ENCODE data around the gene SEMA4D. TPM values are rescaled to one million over a fixed set of nuclear protein-coding genes. Genes with fewer than 3 reads are reported as not detected.

Gene SEMA4D
- total RNA-seq, 1 experiment from 2014 or later: 8.0 TPM

DNA sequence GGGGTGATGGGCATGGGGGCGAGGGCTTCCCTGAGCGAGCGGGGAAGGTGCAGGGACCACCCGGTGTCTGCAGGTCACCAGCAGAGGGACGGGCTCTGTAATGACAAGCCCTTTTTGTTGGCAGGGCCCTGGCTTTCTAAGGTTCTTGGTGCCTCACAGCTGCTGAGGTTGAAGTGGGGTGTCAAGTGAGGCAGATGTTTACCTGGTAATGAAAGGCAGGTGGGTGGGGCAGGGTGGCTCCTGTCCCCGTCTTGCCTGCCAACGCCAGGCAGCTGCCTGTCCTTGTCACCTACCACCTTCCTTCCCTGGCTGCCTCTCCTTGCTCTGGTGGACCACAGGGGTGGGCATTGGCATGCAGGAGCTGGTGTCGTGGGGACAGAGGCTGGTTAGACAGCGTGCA is 41.0 kb upstream of the SEMA4D start:
- H3F3A ChIP-seq (ENCODE audit: low read length, unreplicated experiment): no peaks in the 10 kb centered on the region
- no peak overlapping the region for H2AFZ ChIP-seq (ENCODE audit: low read length)
- no peaks in the 10 kb centered on the region for H3K4me1 ChIP-seq (ENCODE audit: insufficient read depth, low read length)
- TF ChIP-seq EZH2phosphoT487 (IDR thresholded peaks at IDR 0.05; ENCODE audit: borderline replicate concordance, low read length) (no peak), EZH2 (IDR thresholded peaks at IDR 0.05; ENCODE audit: low read length, unreplicated experiment) (no peak)
- TF ChIP-seq, protein P1, sequence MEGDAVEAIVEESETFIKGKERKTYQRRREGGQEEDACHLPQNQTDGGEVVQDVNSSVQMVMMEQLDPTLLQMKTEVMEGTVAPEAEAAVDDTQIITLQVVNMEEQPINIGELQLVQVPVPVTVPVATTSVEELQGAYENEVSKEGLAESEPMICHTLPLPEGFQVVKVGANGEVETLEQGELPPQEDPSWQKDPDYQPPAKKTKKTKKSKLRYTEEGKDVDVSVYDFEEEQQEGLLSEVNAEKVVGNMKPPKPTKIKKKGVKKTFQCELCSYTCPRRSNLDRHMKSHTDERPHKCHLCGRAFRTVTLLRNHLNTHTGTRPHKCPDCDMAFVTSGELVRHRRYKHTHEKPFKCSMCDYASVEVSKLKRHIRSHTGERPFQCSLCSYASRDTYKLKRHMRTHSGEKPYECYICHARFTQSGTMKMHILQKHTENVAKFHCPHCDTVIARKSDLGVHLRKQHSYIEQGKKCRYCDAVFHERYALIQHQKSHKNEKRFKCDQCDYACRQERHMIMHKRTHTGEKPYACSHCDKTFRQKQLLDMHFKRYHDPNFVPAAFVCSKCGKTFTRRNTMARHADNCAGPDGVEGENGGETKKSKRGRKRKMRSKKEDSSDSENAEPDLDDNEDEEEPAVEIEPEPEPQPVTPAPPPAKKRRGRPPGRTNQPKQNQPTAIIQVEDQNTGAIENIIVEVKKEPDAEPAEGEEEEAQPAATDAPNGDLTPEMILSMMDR (conservative IDR thresholded peaks at IDR 0.05; ENCODE audit: low read depth, low read length): no peak
- H3K9me2 ChIP-seq (replicated peaks; ENCODE audit: low read length): no peaks in the 10 kb centered on the region
- no peak overlapping the region for H3K4me3 ChIP-seq (ENCODE audit: low read length)
- ATAC-seq: no peak
- BruUV-seq (replicated peaks): no TSS peak
- H3K9ac ChIP-seq (ENCODE audit: low read length): no peak overlapping the region
- no peak for DNase-seq
- no peaks in the 10 kb centered on the region for H3K36me3 ChIP-seq (ENCODE audit: low read depth, low read length)
- H3K27me3 ChIP-seq (ENCODE audit: low read length): no peaks in the 10 kb centered on the region
- ChIA-PET CTCF (no interaction called here), POLR2A (ENCODE audit: unreplicated experiment) (no interaction called here)
- H3K9me3 ChIP-seq (ENCODE audit: low read length): no peaks in the 10 kb centered on the region
- intact Hi-C loops (cut with micrococcal nuclease): no loop called here
- no peak overlapping the region for H3K27ac ChIP-seq (ENCODE audit: low read length)
- H3K79me2 ChIP-seq (ENCODE audit: low read length): no peaks in the 10 kb centered on the region
- no peaks in the 10 kb centered on the region for H4K20me1 ChIP-seq (ENCODE audit: low read length)
- no peak overlapping the region for H3K4me2 ChIP-seq (ENCODE audit: low read length)

DNA sequence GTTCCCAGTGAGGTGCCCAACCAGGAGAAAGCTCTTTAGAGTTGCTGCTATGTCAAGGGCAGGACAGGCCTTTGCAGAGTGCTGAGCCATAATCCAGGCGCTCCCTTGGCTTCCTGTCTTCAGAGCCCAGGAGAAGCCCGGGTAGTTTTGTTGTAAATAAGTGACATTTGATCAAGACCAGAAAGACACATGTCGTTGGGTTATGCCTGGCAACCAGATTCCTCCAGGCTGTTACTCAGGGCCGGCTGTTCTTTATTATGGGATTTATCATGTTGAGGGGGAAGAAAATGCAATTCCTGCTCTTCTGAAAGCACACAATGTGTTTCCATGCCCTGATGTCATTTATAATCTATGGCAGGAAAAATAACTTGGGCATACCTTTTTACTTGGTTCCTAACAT is 39.3 kb upstream of the SEMA4D start:
- Histone ChIP-seq H3K9ac (ENCODE audit: low read length) (no peak overlapping the region), H3K4me3 (ENCODE audit: low read length) (no peak overlapping the region), H3F3A (ENCODE audit: low read length, unreplicated experiment) (no peaks in the 10 kb centered on the region), H3K4me2 (ENCODE audit: low read length) (no peak overlapping the region), H4K20me1 (ENCODE audit: low read length) (no peaks in the 10 kb centered on the region), H3K27ac (ENCODE audit: low read length) (no peak overlapping the region), H3K79me2 (ENCODE audit: low read length) (no peaks in the 10 kb centered on the region), H3K4me1 (ENCODE audit: insufficient read depth, low read length) (no peaks in the 10 kb centered on the region), H3K27me3 (ENCODE audit: low read length) (no peaks in the 10 kb centered on the region), H2AFZ (ENCODE audit: low read length) (no peak overlapping the region), H3K9me3 (ENCODE audit: low read length) (no peaks in the 10 kb centered on the region), H3K9me2 (replicated peaks; ENCODE audit: low read length) (no peaks in the 10 kb centered on the region), H3K36me3 (ENCODE audit: low read depth, low read length) (no peaks in the 10 kb centered on the region)
- DNase-seq (no peak), ATAC-seq (no peak)
- BruUV-seq (replicated peaks): no TSS peak
- POLR2A ChIA-PET (ENCODE audit: unreplicated experiment): no interaction called here
- no peak for TF ChIP-seq EZH2 (IDR thresholded peaks at IDR 0.05; ENCODE audit: low read length, unreplicated experiment)
- no peak for TF ChIP-seq EZH2phosphoT487 (IDR thresholded peaks at IDR 0.05; ENCODE audit: borderline replicate concordance, low read length)
- TF ChIP-seq, protein P1 (conservative IDR thresholded peaks at IDR 0.05; ENCODE audit: low read depth, low read length): no peak
- CTCF ChIA-PET: no interaction called here
- intact Hi-C loops (cut with micrococcal nuclease): no loop called here

DNA sequence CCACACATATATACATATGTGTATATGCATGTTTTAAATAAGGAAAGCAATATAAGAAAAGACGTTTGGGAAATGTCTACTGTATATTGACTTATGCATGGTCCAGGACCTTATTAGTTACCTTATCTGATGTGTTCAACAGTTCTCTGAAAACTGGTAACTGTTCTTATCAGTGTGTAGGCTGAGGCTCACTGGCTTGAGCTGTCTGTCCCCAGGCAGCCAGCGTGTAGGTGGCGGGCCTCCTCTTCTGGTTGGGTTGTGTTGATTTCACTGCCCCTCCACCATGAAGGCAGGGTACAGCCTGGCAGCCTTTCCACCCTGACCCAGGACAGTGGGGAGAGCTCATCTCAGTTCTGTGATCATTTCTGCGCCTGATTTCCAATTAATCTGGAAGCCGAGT is 38.7 kb upstream of the SEMA4D start:
- H2AFZ ChIP-seq (ENCODE audit: low read length): no peak overlapping the region
- POLR2A ChIA-PET (ENCODE audit: unreplicated experiment): no interaction called here
- H4K20me1 ChIP-seq (ENCODE audit: low read length): no peaks in the 10 kb centered on the region
- H3K36me3 ChIP-seq (ENCODE audit: low read depth, low read length): no peaks in the 10 kb centered on the region
- H3K9ac ChIP-seq (ENCODE audit: low read length): no peak overlapping the region
- H3K4me1 ChIP-seq (ENCODE audit: insufficient read depth, low read length): no peaks in the 10 kb centered on the region
- H3F3A ChIP-seq (ENCODE audit: low read length, unreplicated experiment): no peaks in the 10 kb centered on the region
- no peak overlapping the region for H3K4me3 ChIP-seq (ENCODE audit: low read length)
- ATAC-seq (no peak), DNase-seq (no peak)
- H3K27me3 ChIP-seq (ENCODE audit: low read length): no peaks in the 10 kb centered on the region
- BruUV-seq (replicated peaks): no TSS peak
- TF ChIP-seq EZH2 (IDR thresholded peaks at IDR 0.05; ENCODE audit: low read length, unreplicated experiment) (no peak), EZH2phosphoT487 (IDR thresholded peaks at IDR 0.05; ENCODE audit: borderline replicate concordance, low read length) (no peak)
- TF ChIP-seq, protein P1 (conservative IDR thresholded peaks at IDR 0.05; ENCODE audit: low read depth, low read length): no peak
- H3K9me3 ChIP-seq (ENCODE audit: low read length): no peaks in the 10 kb centered on the region
- H3K79me2 ChIP-seq (ENCODE audit: low read length): no peaks in the 10 kb centered on the region
- CTCF ChIA-PET: no interaction called here
- no peak overlapping the region for H3K4me2 ChIP-seq (ENCODE audit: low read length)
- intact Hi-C loops (cut with micrococcal nuclease): no loop called here
- no peak overlapping the region for H3K27ac ChIP-seq (ENCODE audit: low read length)
- H3K9me2 ChIP-seq (replicated peaks; ENCODE audit: low read length): no peaks in the 10 kb centered on the region
